SU-DHL-6 (cell line): ENCODE data around the gene C15orf62.

ENCODE experiments used
- H2AFZ ChIP-seq: fragments of 200-600 bp; sonication (generic); 2 replicates; pipeline ENCODE4 v1.6.1; 2014; ENCODE audit warnings: low read depth, mild to moderate bottlenecking, moderate library complexity, mixed read lengths, antibody characterized with exemption, low read length; ENCODE audit not compliant: severe bottlenecking
- H3F3A ChIP-seq: fragments of 200-600 bp; shearing (Covaris generic); 2 replicates; pipeline ENCODE4 v1.6.0; 2016; ENCODE audit warnings: antibody characterized with exemption, mild to moderate bottlenecking; ENCODE audit not compliant: insufficient read depth
- H3K27ac ChIP-seq: fragments of 200-600 bp; sonication (generic); 2 replicates; pipeline ENCODE4 v1.5.1; 2016; ENCODE audit warnings: low read depth, mild to moderate bottlenecking, low read length, moderate library complexity, mixed read lengths
- H3K27me3 ChIP-seq: fragments of 200-600 bp; sonication (generic), shearing (Covaris generic); 2 replicates; pipeline ENCODE4 v1.6.0; 2014; ENCODE audit warnings: mild to moderate bottlenecking, low read length
- H3K36me3 ChIP-seq: fragments of 200-600 bp; sonication (generic); 2 replicates; pipeline ENCODE4 v1.6.1; 2014; ENCODE audit warnings: mild to moderate bottlenecking, low read length, mixed read lengths
- H3K4me2 ChIP-seq: fragments of 300-600, 200-600 bp; shearing (Covaris generic), sonication (generic); 2 replicates; pipeline ENCODE4 v1.6.0; 2014; ENCODE audit warnings: low read length, low read depth, mild to moderate bottlenecking; ENCODE audit not compliant: poor library complexity, severe bottlenecking
- H3K4me3 ChIP-seq: fragments of 200-600 bp; sonication (generic); 2 replicates; pipeline ENCODE4 v1.5.1; 2014; ENCODE audit warnings: antibody characterized with exemption, low read length, mild to moderate bottlenecking, mixed read lengths; ENCODE audit not compliant: insufficient read depth, poor library complexity, severe bottlenecking
- H3K79me2 ChIP-seq: fragments of 200-600 bp; sonication (generic); 2 replicates; pipeline ENCODE4 v1.6.1; 2014; ENCODE audit warnings: mild to moderate bottlenecking, low read length, moderate library complexity; ENCODE audit not compliant: insufficient read depth
- H3K9ac ChIP-seq: fragments of 200-600 bp; sonication (generic); 2 replicates; pipeline ENCODE4 v1.7.0; 2014; ENCODE audit warnings: mild to moderate bottlenecking, low read length
- H3K9me2 ChIP-seq: fragments of 200-600 bp; sonication (generic); replicated peaks from 2 replicates; pipeline ENCODE4 v1.6.1; 2014; ENCODE audit warnings: low read length; ENCODE audit not compliant: insufficient read depth
- H3K9me3 ChIP-seq: fragments of 200-600 bp; sonication (generic); 2 replicates; pipeline ENCODE4 v1.6.1; 2014; ENCODE audit warnings: low read length, mixed read lengths; ENCODE audit not compliant: insufficient read depth
- H4K20me1 ChIP-seq: fragments of 200-600 bp; sonication (generic); 2 replicates; pipeline ENCODE4 v1.6.1; 2014; ENCODE audit warnings: low read depth, mild to moderate bottlenecking, antibody characterized with exemption, low read length, moderate library complexity, mixed read lengths
- EZH2phosphoT487 ChIP-seq: fragments of 200-600 bp; sonication (generic), shearing (Covaris generic); conservative IDR thresholded peaks from 2 replicates; pipeline ENCODE4 v1.6.1; 2018; ENCODE audit warnings: mild to moderate bottlenecking, antibody characterized with exemption, low read length, moderate library complexity, mixed read lengths
- TF ChIP-seq, protein P1 (sequence below): fragments of 200-600 bp; sonication (generic); IDR thresholded peaks from one replicate; pipeline ENCODE4 v1.5.1; 2017; ENCODE audit warnings: antibody characterized with exemption, mild to moderate bottlenecking, low read length, moderate library complexity; ENCODE audit not compliant: insufficient read depth, poor library complexity, severe bottlenecking

C15orf62 gene

DNA sequence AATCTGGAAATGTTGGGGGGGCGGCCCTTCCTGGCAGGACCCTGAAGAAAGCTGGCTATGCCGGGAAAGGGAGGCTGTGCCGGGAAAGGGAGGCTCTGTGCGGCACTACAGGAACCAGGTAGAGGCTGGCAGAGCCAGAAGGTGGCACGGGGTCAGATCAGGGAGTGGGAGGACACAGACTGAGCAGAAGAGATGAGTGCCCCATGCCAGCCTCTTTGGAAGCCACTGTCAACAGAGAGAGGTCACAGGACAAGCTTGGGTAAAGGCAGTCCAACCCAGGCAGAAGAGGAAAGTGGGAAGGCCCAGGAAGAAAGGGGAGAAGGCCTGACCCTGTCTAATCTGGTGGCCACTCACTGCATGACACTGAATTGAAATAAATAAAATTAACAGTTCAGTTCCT lies 1.5 kb downstream of the C15orf62 start:
- Histone ChIP-seq H3K4me2 (no peak overlapping the region), H2AFZ (no peak overlapping the region), H3K9me3 (no peaks in the 10 kb centered on the region), H4K20me1 (no peaks in the 10 kb centered on the region), H3K9me2 (no peaks in the 10 kb centered on the region), H3K36me3 (no peaks in the 10 kb centered on the region), H3F3A (peaks cover 29% of the 10 kb centered on the region), H3K27me3 (no peaks in the 10 kb centered on the region), H3K9ac (peak overlapping the region; percentile 59; the same call in 1 of the 2 replicates), H3K4me3 (no peak overlapping the region), H3K79me2 (no peaks in the 10 kb centered on the region), H3K27ac (peak overlapping the region; percentile 97)
- no peak for TF ChIP-seq EZH2phosphoT487
- TF ChIP-seq, protein P1, sequence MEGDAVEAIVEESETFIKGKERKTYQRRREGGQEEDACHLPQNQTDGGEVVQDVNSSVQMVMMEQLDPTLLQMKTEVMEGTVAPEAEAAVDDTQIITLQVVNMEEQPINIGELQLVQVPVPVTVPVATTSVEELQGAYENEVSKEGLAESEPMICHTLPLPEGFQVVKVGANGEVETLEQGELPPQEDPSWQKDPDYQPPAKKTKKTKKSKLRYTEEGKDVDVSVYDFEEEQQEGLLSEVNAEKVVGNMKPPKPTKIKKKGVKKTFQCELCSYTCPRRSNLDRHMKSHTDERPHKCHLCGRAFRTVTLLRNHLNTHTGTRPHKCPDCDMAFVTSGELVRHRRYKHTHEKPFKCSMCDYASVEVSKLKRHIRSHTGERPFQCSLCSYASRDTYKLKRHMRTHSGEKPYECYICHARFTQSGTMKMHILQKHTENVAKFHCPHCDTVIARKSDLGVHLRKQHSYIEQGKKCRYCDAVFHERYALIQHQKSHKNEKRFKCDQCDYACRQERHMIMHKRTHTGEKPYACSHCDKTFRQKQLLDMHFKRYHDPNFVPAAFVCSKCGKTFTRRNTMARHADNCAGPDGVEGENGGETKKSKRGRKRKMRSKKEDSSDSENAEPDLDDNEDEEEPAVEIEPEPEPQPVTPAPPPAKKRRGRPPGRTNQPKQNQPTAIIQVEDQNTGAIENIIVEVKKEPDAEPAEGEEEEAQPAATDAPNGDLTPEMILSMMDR = no peak

DNA sequence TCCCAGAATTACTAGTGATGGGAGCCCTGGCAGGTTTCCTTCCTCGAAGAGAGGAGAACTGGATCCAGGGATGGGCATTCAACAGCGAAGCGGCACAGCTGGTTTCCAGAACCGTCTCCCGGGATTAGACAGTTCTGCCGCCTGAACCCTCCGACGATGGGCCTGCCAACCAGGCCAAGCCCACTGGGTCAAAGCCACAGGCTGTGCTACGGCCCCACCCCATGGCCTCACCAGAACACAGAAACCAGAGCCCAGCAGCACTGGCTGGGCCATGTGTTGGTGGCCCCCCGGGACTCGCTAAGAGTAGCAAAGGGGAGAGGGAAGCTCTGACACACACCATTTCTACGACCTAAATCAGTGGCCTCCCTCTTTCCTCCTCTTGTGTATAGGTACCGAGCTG lies 2.2 kb downstream of the C15orf62 start:
- Histone ChIP-seq H3K36me3 (no peaks in the 10 kb centered on the region), H3F3A (peaks cover 26% of the 10 kb centered on the region), H3K9ac (no peak overlapping the region), H3K4me3 (no peak overlapping the region), H3K27ac (peak overlapping the region; percentile 24; the same call in 1 of the 2 replicates), H2AFZ (no peak overlapping the region), H3K27me3 (no peaks in the 10 kb centered on the region), H3K9me2 (no peaks in the 10 kb centered on the region), H4K20me1 (no peaks in the 10 kb centered on the region), H3K79me2 (no peaks in the 10 kb centered on the region), H3K4me2 (no peak overlapping the region), H3K9me3 (no peaks in the 10 kb centered on the region)
- no peak for TF ChIP-seq EZH2phosphoT487
- TF ChIP-seq, protein P1 = no peak

DNA sequence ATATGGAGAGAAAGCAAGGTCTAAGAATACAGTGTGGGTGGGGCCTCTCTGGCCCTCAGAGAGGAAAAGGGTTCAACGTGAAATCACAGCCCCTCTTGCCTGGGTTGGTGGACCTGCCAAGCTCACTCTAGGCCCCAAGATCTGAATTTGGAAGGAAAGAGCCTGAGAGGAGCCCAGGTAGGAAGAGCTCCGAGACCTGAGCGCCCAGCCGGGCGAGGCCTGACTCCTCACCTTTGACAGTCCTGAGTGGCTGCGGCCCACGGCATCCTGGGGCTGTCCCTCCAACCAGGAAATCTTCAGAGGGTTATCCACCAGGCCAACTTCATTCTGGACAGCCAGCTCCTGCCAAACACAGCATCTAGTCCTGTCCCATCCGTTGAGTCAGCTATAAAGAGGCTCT lies 3.7 kb downstream of the C15orf62 start:
- Histone ChIP-seq H4K20me1 (no peaks in the 10 kb centered on the region), H3K27ac (no peak overlapping the region), H3K36me3 (no peaks in the 10 kb centered on the region), H3K9me3 (no peaks in the 10 kb centered on the region), H3K79me2 (no peaks in the 10 kb centered on the region), H3F3A (peaks cover 23% of the 10 kb centered on the region), H3K9ac (no peak overlapping the region), H3K9me2 (no peaks in the 10 kb centered on the region), H2AFZ (no peak overlapping the region), H3K27me3 (no peaks in the 10 kb centered on the region), H3K4me2 (no peak overlapping the region), H3K4me3 (no peak overlapping the region)
- TF ChIP-seq, protein P1 = no peak
- no peak for TF ChIP-seq EZH2phosphoT487
